Measurements from ENCODE around the gene FYB1.

DNA sequence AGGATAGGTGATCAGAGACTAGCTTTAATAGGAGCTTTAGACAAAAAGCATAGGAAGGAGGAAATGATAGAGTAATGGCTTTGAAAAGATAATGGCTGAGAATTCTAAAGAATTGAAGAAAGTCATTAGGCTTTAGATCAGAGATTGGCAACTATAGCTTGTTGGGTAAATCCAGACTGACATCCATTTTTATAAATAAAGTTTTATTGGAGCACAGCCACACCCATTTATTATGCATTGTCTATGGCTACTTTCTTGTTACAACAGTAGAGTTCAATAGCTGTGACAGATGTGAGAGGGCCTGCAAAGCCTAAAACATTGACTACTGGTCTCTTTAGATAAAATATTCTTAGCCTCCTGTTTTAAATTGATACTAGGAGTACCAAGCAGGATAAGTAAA is 40.7 kb upstream of the FYB1 start:
- TF ChIP-seq CTCF (conservative IDR thresholded peaks at IDR 0.05; ENCODE audit: low read length) = no peak
- TF ChIP-seq EZH2phosphoT487 (IDR thresholded peaks at IDR 0.05; ENCODE audit: borderline replicate concordance) = no peak

Data from Loucy (cell line).